Measurements from ENCODE around the gene FPR3. TPM values are rescaled to one million over a fixed set of nuclear protein-coding genes. Genes with fewer than 3 reads are reported as not detected.

FPR3 gene
- total RNA-seq, 1 experiment from 2014 or later: not detected

DNA sequence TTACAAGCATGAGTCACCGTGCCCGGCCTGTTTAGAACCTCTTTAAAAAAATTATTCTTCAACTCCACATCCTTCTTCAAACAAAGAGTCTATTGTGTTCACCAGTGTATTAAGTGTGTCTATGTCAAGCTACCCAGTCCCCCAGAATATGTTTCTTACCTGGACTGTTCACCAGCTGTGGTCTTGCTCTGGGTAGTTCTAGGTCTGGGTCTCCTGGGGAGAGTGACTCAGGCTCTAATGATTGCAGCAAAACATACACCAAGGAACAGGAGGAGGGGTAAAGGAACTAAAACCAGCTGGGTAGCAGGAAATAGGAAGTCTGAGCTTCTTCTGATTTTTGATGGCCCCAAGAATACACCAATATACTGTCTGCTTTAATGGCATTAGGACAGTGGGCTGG lies 43.3 kb upstream of the FPR3 start, which contains the start of gene FPR1:
TSS of gene FPR1 (minus strand) at position 224 of the 400 bp plus-strand sequence. CDS start 4,884 bp downstream, outside the sequence.
- Mint-ChIP-seq H3K27me3 (ENCODE audit: unreplicated experiment) (no peaks in the 10 kb centered on the region), H3K4me1 (ENCODE audit: low read depth, unreplicated experiment) (no peaks in the 10 kb centered on the region), H3K27ac (ENCODE audit: unreplicated experiment) (no peak within 1 kb of the TSS), H3K36me3 (ENCODE audit: insufficient read depth, unreplicated experiment) (no peaks in the 10 kb centered on the region), H3K9me3 (ENCODE audit: low read depth, unreplicated experiment) (peaks cover 17% of the 10 kb centered on the region), H3K4me3 (ENCODE audit: low read depth, unreplicated experiment) (no peak within 1 kb of the TSS)
- intact Hi-C loops (cut with micrococcal nuclease; ENCODE audit: unreplicated experiment): no loop called here
- DNase-seq: peak; percentile 32
- BruUV-seq (replicated peaks): no TSS peak
- CTCF ChIA-PET: interaction anchor here (0.7 to 1.0 kb wide), 2 partner anchors 13 to 26 kb away, joined by 3 to 5 read pairs; no protein-coding TSS in a partner anchor
- TF ChIP-seq, protein P1, sequence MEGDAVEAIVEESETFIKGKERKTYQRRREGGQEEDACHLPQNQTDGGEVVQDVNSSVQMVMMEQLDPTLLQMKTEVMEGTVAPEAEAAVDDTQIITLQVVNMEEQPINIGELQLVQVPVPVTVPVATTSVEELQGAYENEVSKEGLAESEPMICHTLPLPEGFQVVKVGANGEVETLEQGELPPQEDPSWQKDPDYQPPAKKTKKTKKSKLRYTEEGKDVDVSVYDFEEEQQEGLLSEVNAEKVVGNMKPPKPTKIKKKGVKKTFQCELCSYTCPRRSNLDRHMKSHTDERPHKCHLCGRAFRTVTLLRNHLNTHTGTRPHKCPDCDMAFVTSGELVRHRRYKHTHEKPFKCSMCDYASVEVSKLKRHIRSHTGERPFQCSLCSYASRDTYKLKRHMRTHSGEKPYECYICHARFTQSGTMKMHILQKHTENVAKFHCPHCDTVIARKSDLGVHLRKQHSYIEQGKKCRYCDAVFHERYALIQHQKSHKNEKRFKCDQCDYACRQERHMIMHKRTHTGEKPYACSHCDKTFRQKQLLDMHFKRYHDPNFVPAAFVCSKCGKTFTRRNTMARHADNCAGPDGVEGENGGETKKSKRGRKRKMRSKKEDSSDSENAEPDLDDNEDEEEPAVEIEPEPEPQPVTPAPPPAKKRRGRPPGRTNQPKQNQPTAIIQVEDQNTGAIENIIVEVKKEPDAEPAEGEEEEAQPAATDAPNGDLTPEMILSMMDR (IDR thresholded peaks at IDR 0.05; ENCODE audit: unreplicated experiment): no peak

DNA sequence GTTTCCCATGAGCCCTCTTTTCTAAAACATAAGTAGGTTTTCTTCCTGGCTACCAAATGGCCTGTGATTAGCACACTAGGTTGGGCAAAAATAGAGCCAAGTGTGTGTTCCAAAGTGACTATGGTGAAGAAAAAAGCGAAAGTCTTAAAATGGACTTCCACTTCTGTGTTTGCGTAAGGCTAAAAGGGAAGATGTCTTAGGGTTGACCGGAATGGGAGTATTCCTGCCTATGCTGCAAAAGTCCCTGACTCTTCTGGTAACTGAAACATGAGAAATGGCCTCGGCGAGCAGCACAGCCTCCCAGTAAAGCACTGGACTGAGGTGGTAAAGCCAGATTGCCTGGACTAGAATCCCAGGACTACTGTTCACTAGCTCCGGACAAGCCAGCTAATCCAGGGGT lies 40.8 kb upstream of the FPR3 start:
- H3K4me3 Mint-ChIP-seq (ENCODE audit: low read depth, unreplicated experiment): no peak overlapping the region
- DNase-seq: no peak
- H3K9me3 Mint-ChIP-seq (ENCODE audit: low read depth, unreplicated experiment): peaks cover 16% of the 10 kb centered on the region
- no peaks in the 10 kb centered on the region for H3K36me3 Mint-ChIP-seq (ENCODE audit: insufficient read depth, unreplicated experiment)
- BruUV-seq (replicated peaks): no TSS peak
- no peak overlapping the region for H3K27ac Mint-ChIP-seq (ENCODE audit: unreplicated experiment)
- TF ChIP-seq, protein P1 (IDR thresholded peaks at IDR 0.05; ENCODE audit: unreplicated experiment): no peak
- CTCF ChIA-PET: no interaction called here
- no peaks in the 10 kb centered on the region for H3K27me3 Mint-ChIP-seq (ENCODE audit: unreplicated experiment)
- intact Hi-C loops (cut with micrococcal nuclease; ENCODE audit: unreplicated experiment): no loop called here
- no peaks in the 10 kb centered on the region for H3K4me1 Mint-ChIP-seq (ENCODE audit: low read depth, unreplicated experiment)

DNA sequence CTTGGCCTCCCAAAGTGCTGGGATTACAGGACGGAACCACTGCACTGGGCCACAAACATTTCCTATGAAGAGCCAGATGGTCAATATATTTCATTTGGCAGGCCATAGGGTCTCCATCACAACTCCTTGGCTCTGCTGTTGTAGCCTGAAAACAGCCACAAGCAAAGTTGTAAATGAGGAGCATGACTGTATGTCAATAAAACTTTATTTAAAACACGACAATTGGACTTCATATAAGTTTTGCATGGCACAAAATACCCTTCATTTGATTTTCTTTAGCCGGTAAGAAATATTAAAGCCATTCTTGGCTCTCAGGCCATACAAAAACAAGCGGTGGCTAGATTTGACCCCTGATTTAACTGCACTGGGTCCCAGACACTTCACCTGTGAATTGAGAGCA lies 40.2 kb upstream of the FPR3 start:
- H3K4me3 Mint-ChIP-seq (ENCODE audit: low read depth, unreplicated experiment): no peak overlapping the region
- TF ChIP-seq, protein P1 (IDR thresholded peaks at IDR 0.05; ENCODE audit: unreplicated experiment): no peak
- no TSS peak for BruUV-seq (replicated peaks)
- no peaks in the 10 kb centered on the region for H3K27me3 Mint-ChIP-seq (ENCODE audit: unreplicated experiment)
- no peaks in the 10 kb centered on the region for H3K4me1 Mint-ChIP-seq (ENCODE audit: low read depth, unreplicated experiment)
- intact Hi-C loops (cut with micrococcal nuclease; ENCODE audit: unreplicated experiment): no loop called here
- DNase-seq: no peak
- H3K27ac Mint-ChIP-seq (ENCODE audit: unreplicated experiment): no peak overlapping the region
- H3K36me3 Mint-ChIP-seq (ENCODE audit: insufficient read depth, unreplicated experiment): no peaks in the 10 kb centered on the region
- CTCF ChIA-PET: no interaction called here
- H3K9me3 Mint-ChIP-seq (ENCODE audit: low read depth, unreplicated experiment): peaks cover 13% of the 10 kb centered on the region

DNA sequence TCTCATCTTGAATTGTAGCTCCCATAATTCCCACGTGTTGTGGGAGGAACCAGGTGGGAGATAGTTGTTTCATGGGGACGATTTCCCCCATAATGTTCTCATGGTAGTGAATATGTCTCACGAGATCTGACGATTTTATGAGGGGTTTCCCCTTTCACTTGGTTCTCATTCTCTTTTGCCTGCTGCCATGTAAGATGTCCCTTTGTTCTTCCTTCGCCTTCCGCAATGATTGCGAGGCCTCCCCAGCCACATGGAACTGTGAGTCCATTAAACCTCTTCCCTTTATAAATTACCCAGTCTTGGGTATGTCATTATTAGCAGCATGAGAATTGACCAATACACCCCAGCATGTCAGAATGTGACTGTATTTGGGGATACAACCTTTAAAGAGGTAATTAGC lies 39.4 kb upstream of the FPR3 start:
- no peak overlapping the region for H3K4me3 Mint-ChIP-seq (ENCODE audit: low read depth, unreplicated experiment)
- no TSS peak for BruUV-seq (replicated peaks)
- H3K27ac Mint-ChIP-seq (ENCODE audit: unreplicated experiment): no peak overlapping the region
- intact Hi-C loops (cut with micrococcal nuclease; ENCODE audit: unreplicated experiment): no loop called here
- H3K4me1 Mint-ChIP-seq (ENCODE audit: low read depth, unreplicated experiment): no peaks in the 10 kb centered on the region
- no peaks in the 10 kb centered on the region for H3K36me3 Mint-ChIP-seq (ENCODE audit: insufficient read depth, unreplicated experiment)
- H3K9me3 Mint-ChIP-seq (ENCODE audit: low read depth, unreplicated experiment): peaks cover 13% of the 10 kb centered on the region
- TF ChIP-seq, protein P1 (IDR thresholded peaks at IDR 0.05; ENCODE audit: unreplicated experiment): no peak
- no peaks in the 10 kb centered on the region for H3K27me3 Mint-ChIP-seq (ENCODE audit: unreplicated experiment)
- DNase-seq: no peak
- CTCF ChIA-PET: interaction anchor here (0.6 kb wide), 1 partner anchor 10 kb away, joined by 4 read pairs; no protein-coding TSS in a partner anchor

All from Calu3 (cell line).